GM21723 (cell line): ENCODE results near the gene CREB5.

Source experiments
- ATAC-seq: cut with Tn5 transposase; IDR thresholded peaks from one replicate; pipeline ENCODE4 v1.9.1; 2021; ENCODE audit warnings: mild to moderate bottlenecking, moderate library complexity; ENCODE audit not compliant: unreplicated experiment

CREB5 gene

DNA sequence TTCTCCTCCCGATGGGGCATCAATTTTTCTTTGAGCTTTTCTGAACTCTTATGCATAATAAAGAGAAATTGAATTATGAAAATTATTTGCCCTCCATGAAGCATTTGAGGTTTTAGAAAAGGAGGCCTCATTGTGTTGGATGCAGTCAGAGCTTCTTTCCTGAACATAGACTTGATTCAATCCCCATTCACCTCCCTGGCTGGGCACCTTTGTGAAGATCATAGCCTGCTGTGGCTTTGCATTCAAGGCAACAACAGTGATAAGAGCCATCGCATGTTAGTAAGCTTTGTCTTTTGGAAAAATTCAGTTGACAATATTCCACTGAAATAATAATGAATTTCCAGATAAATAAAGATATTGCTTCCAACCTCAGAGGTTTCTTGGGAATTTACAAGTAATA is 458.8 kb downstream of the CREB5 start:
- ATAC-seq = no peak

DNA sequence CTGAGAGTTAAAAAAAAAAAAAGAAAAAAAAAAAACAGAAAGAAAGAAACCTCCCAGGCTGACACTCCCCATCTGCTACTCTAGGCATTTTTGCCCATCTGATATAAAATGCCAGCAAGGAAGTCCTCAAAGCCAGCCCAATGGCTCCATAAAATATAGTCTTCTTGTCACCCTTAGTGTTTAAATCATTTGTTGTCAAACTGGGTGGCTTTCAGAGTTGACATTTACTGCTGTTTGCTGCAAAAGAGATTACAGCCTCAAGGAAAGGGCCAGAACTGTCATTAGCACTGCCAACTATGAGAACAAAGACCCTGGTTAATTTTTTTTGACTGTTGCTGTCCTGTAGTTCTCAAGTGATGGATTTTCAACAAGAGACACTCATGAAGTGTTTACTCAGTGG is 459.3 kb downstream of the CREB5 start:
- ATAC-seq = no peak

- ATAC-seq = no peak
Measured at GRCh38 chr7:28872226-28872625, 459.9 kb downstream of the CREB5 start.

- no peak for ATAC-seq
Measured at GRCh38 chr7:28873365-28873764, 461.0 kb downstream of the CREB5 start.

DNA sequence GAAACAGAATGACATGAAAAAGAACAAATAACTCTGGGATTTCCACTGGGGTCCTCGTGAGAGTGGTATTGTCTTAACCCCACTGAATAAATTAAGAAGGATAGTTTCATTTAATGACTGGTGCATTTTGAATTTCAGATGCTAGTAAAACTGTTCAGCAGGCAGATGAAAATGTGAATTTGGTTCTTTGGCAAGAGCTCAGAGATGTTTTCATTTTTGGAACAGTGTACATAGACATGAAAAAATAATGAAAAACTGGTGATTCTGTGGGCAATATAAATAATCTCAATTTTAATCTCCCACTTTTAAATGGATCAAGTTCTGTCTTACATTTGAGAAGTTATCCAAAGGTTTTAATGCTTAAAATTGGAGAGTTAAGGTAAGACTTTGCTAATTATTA is 461.7 kb downstream of the CREB5 start:
- no peak for ATAC-seq
